GM12878 (cell line): Measurements from ENCODE around the gene MAP3K5. TPM values are rescaled to one million over a fixed set of nuclear protein-coding genes. Genes with fewer than 3 reads are reported as not detected.

Experiments
- ATAC-seq: fragments of 200-7000 bp; cut with Tn5 transposase; 3 replicates; pipeline ENCODE4 v1.9.1; 2020; ENCODE audit warnings: mild to moderate bottlenecking, moderate library complexity
- BruUV-seq: library from RNA; stranded (reverse); fragments of 400-500 nt; replicated peaks from 2 replicates; lab custom pipeline; 2021; lab: Mats Ljungman, UMichigan
- CTCF ChIA-PET: fragments of 300-600 bp; sonication (Branson Sonifier 250); formaldehyde crosslinking; extraction: SDS; loops from one replicate; lab custom pipeline; 2021; ENCODE audit warnings: inconsistent platforms; lab: Yijun Ruan, JAX
- POLR2A ChIA-PET: fragments of 350-600 bp; formaldehyde crosslinking; extraction: SDS; loops from one replicate; lab custom pipeline; 2021; ENCODE audit warnings: inconsistent platforms; lab: Charles Lee
- RAD21 ChIA-PET: fragments of 300-600 bp; sonication (Branson Sonifier 250); formaldehyde crosslinking; loops from one replicate; lab custom pipeline; 2023; ENCODE audit warnings: antibody characterized with exemption; ENCODE audit not compliant: unreplicated experiment; lab: Charles Lee
- SMC1A ChIA-PET: fragments of 300-600 bp; sonication (Branson Sonifier 250); formaldehyde crosslinking; loops from one replicate; lab custom pipeline; 2023; ENCODE audit not compliant: unreplicated experiment, uncharacterized antibody; lab: Charles Lee
- DNase-seq: peaks from one replicate; pipeline ENCODE4 v3.0.0-alpha.2; 2011; ENCODE audit warnings: low read depth, low spot score
- FAIRE-seq: peaks from 3 replicates; lab custom pipeline; 2011; peaks lifted over from hg19 to GRCh38; lab: Jason Lieb, UNC
- H2AFZ ChIP-seq: 2 replicates; pipeline ENCODE4 v1.6.0; 2011; ENCODE audit warnings: low read depth, low read length, control low read depth; ENCODE audit not compliant: control insufficient read depth
- H3K27ac ChIP-seq: 2 replicates; pipeline ENCODE4 v1.5.1; 2011; ENCODE audit warnings: control low read depth; ENCODE audit not compliant: control insufficient read depth, insufficient read depth
- H3K27me3 ChIP-seq, 2 experiments: replicated peaks in 1 of 2; 2 replicates each; pipeline versions ENCODE4 v1.6.0 to v1.6.1; 2011; ENCODE audit warnings: low read length in 1 of 2; ENCODE audit not compliant: control insufficient read depth in 2 of 2, insufficient read depth in 2 of 2
- H3K36me3 ChIP-seq, 2 experiments: 2 replicates each; pipeline ENCODE4 v1.5.1; 2011; ENCODE audit warnings: low read length in 1 of 2; ENCODE audit not compliant: control insufficient read depth in 2 of 2, insufficient read depth in 2 of 2
- H3K4me1 ChIP-seq: 2 replicates; pipeline ENCODE4 v1.6.1; 2011; ENCODE audit warnings: mild to moderate bottlenecking, low read length, moderate library complexity, mixed read lengths; ENCODE audit not compliant: control insufficient read depth, insufficient read depth
- H3K4me2 ChIP-seq: 2 replicates; pipeline ENCODE4 v1.6.0; 2011; ENCODE audit warnings: control low read depth; ENCODE audit not compliant: control insufficient read depth, insufficient read depth
- H3K4me3 ChIP-seq: fragments of 200-600 bp; sonication (generic); 2 replicates; pipeline ENCODE4 v1.5.1; 2016
- H3K79me2 ChIP-seq: 2 replicates; pipeline ENCODE4 v1.6.0; 2011; ENCODE audit warnings: low read length; ENCODE audit not compliant: control insufficient read depth, insufficient read depth
- H3K9ac ChIP-seq: 2 replicates; pipeline ENCODE4 v1.8.0; 2011; ENCODE audit warnings: low read length, control low read depth, mixed read lengths; ENCODE audit not compliant: control insufficient read depth, insufficient read depth
- H3K9me3 ChIP-seq: replicated peaks from 3 replicates; pipeline ENCODE4 v1.5.1; 2011; ENCODE audit warnings: mild to moderate bottlenecking, low read length; ENCODE audit not compliant: control insufficient read depth, insufficient read depth
- H4K20me1 ChIP-seq: 2 replicates; pipeline ENCODE4 v1.6.0; 2011; ENCODE audit not compliant: control insufficient read depth, insufficient read depth
- ATF7 ChIP-seq: fragments of 450-650 bp; IDR thresholded peaks from 2 replicates; pipeline ENCODE4 v1.6.1; 2016; ENCODE audit warnings: low read depth, mild to moderate bottlenecking
- CBX5 ChIP-seq: sonication (generic); IDR thresholded peaks from 2 replicates; pipeline ENCODE4 v1.6.1; 2016; ENCODE audit warnings: low read depth, moderate library complexity, mild to moderate bottlenecking, inconsistent platforms
- DPF2 ChIP-seq: fragments of 450-650 bp; IDR thresholded peaks from 2 replicates; pipeline ENCODE4 v1.6.1; 2017; ENCODE audit warnings: mild to moderate bottlenecking
- HCFC1 ChIP-seq: fragments of 150-350 bp; IDR thresholded peaks from 2 replicates; pipeline ENCODE4 v1.6.1; 2014; ENCODE audit warnings: low read length
- MXI1 ChIP-seq: fragments of 150-350 bp; IDR thresholded peaks from 2 replicates; pipeline ENCODE4 v1.6.1; 2011; ENCODE audit warnings: low read depth, mild to moderate bottlenecking, inconsistent platforms, low read length, improper control_type of control experiment
- NBN ChIP-seq: fragments of 450-650 bp; IDR thresholded peaks from 2 replicates; pipeline ENCODE4 v1.6.1; 2016
- NR2F1 ChIP-seq: fragments of 450-650 bp; conservative IDR thresholded peaks from 2 replicates; pipeline ENCODE4 v1.6.1; 2017; ENCODE audit warnings: mild to moderate bottlenecking
- POLR2AphosphoS5 ChIP-seq: IDR thresholded peaks from 2 replicates; pipeline ENCODE4 v1.6.1; 2011; ENCODE audit warnings: mild to moderate bottlenecking, low read length, inconsistent platforms
- SUPT20H ChIP-seq: IDR thresholded peaks from 2 replicates; pipeline ENCODE4 v1.6.1; 2011; ENCODE audit warnings: low read depth, mild to moderate bottlenecking, low read length, moderate library complexity, borderline replicate concordance; ENCODE audit not compliant: control insufficient read depth
- YBX1 ChIP-seq: fragments of 450-650 bp; IDR thresholded peaks from 2 replicates; pipeline ENCODE4 v1.6.1; 2016; ENCODE audit warnings: antibody characterized with exemption
- ZNF207 ChIP-seq: fragments of 450-650 bp; IDR thresholded peaks from 2 replicates; pipeline ENCODE4 v1.6.1; 2014; ENCODE audit warnings: antibody characterized with exemption, mild to moderate bottlenecking, borderline replicate concordance
- WGBS: methylation state at CpG from one replicate; pipeline ENCODE4 v1.1.6; 2016; ENCODE audit warnings: low lambda C conversion rate; ENCODE audit not compliant: insufficient replicate concordance, insufficient coverage; ENCODE audit errors: missing lambda C conversion rate; 5-methylcytosine and 5-hydroxymethylcytosine counted together
- in situ Hi-C: fragments of 300-500 bp; cut with MboI; formaldehyde crosslinking; loops from 9 replicates; pipeline ENCODE4 v1.14.3; 2018; ENCODE audit warnings: mixed read lengths
- intact Hi-C: fragments of 100-400 bp; cut with micrococcal nuclease; formaldehyde crosslinking; loops from one replicate; pipeline ENCODE4 v1.14.2; 2022; ENCODE audit not compliant: unreplicated experiment
- polyA plus RNA-seq, 11 experiments: library from polyadenylated mRNA; depleted of rRNA in 4 of 11; unstranded in 6 of 11; stranded (reverse) in 5 of 11; fragments of >200 nt; fragmentation: Nextera tagmentation in 4 of 11; fragmentation: Illumina TruSeq in 1 of 11; extraction: Ambion mirVana in 4 of 11; extraction: Trizol in 1 of 11; gene quantifications; 1 replicate in 1 of 11; 2 replicates in 10 of 11; pipeline versions ENCODE4 v1.2.1 to v1.2.3, GENCODE V29; 2011 to 2016; ENCODE audit warnings: inconsistent platforms in 2 of 11, missing spikeins in 2 of 11, low read depth in 1 of 11
- total RNA-seq, 4 experiments: library from RNA; depleted of rRNA in 3 of 4; stranded (reverse); fragments of >200 nt in 3 of 4; fragmentation: Illumina TruSeq in 1 of 4; extraction: Trizol in 1 of 4; gene quantifications; 2 replicates each; pipeline versions ENCODE4 v1.2.1 to v1.2.3, GENCODE V29; 2013 to 2021
- TF ChIP-seq, protein P1 (sequence below): fragments of 450-650 bp; conservative IDR thresholded peaks from 2 replicates; pipeline ENCODE4 v1.6.1; 2017; ENCODE audit warnings: mild to moderate bottlenecking, moderate library complexity
- TF ChIP-seq, protein P2 (sequence below): IDR thresholded peaks from 2 replicates; pipeline ENCODE4 v1.6.1; 2012; ENCODE audit warnings: low read depth, low read length, improper control_type of control experiment
- TF ChIP-seq, protein P3 (sequence below): fragments of 450-650 bp; IDR thresholded peaks from 2 replicates; pipeline ENCODE4 v1.6.1; 2017; ENCODE audit warnings: mild to moderate bottlenecking, low read depth, inconsistent platforms; ENCODE audit not compliant: poor library complexity, severe bottlenecking
- TF ChIP-seq, protein P4 (sequence below): fragments of 450-650 bp; IDR thresholded peaks from 2 replicates; pipeline ENCODE4 v1.6.1; 2017; ENCODE audit warnings: mild to moderate bottlenecking, moderate library complexity

MAP3K5 gene
- total and polyA plus RNA-seq, 10 of the 15 experiments (the other 5 are each of a cell fraction or from before 2014, with no cell fraction given) = 5.4 to 34.3 (median 26.4) TPM

DNA sequence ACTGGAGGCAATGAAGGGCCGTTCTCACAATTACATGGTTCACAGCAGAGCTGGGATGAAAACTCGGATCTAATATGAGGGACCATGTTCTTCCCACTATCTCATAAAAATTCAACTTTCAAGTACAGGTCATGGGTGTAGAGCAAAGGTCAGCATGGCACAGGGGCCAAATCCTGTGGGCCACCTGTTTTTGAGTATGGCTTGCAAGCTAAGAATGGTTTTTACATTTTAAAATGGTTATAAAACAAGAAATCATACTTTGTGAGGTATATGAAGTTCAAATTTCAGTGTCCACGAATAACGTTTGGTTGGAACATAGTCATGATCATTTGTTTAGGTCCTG, 4.6 kb downstream of the MAP3K5 start:
- FAIRE-seq = no peak
- BruUV-seq = no TSS peak
- peaks cover 99% of the 10 kb centered on the region for H3K79me2 ChIP-seq
- no peaks in the 10 kb centered on the region for H4K20me1 ChIP-seq
- ATAC-seq = no peak
- H3K4me2 ChIP-seq = peak overlapping the region; percentile 92
- ChIA-PET CTCF (interaction anchor here (0.6 to 9.8 kb wide), 12 partner anchors 12 to 730 kb away, joined by 3 to 411 read pairs (median 8); no protein-coding TSS in a partner anchor), POLR2A (interaction anchor here (1.5 to 10.1 kb wide), 6 partner anchors 15 to 143 kb away, joined by 7 to 265 read pairs (median 109); no protein-coding TSS in a partner anchor), RAD21 (interaction anchor here (0.5 to 12.6 kb wide), 12 partner anchors 15 to 498 kb away, joined by 3 to 405 read pairs (median 6); partner anchors contain the start of gene BCLAF1), SMC1A (interaction anchor here (0.8 to 13.3 kb wide), 14 partner anchors 14 to 603 kb away, joined by 3 to 446 read pairs (median 8); no protein-coding TSS in a partner anchor)
- intact Hi-C loops (loop anchor here (1.0 kb wide), 1 partner anchor 23 kb away; no protein-coding TSS in a partner anchor), in situ Hi-C loops (loop anchor here (5.0 kb wide), 1 partner anchor 70 kb away; no protein-coding TSS in a partner anchor)
- peak overlapping the region; percentile 98 for H3K27ac ChIP-seq
- peak overlapping the region; percentile 71 for H3K4me3 ChIP-seq
- WGBS = 44% methylated on average over 4 of the region's 4 CpGs
- H3K36me3 ChIP-seq = peaks cover 2 to 17% of the 10 kb centered on the region in 2 experiments; a peak in 3 of 4 replicates
- peaks cover 22% of the 10 kb centered on the region for H3K4me1 ChIP-seq
- peak overlapping the region; percentile 76 for H3K9ac ChIP-seq
- no peaks in the 10 kb centered on the region for H3K9me3 ChIP-seq
- DNase-seq = no peak
- H3K27me3 ChIP-seq = no peaks in the 10 kb centered on the region
- H2AFZ ChIP-seq = no peak overlapping the region
- TF ChIP-seq MXI1 (no peak), ZNF207 (no peak), CBX5 (no peak), POLR2AphosphoS5 (0 out of 2 replicates have a peak, but pooled peaks have one; percentile 15), DPF2 (no peak), HCFC1 (no peak), NR2F1 (peak; percentile 79; the same call in 1 of the 2 replicates), SUPT20H (no peak), YBX1 (no peak), NBN (no peak), ATF7 (no peak)
- TF ChIP-seq, protein P1, sequence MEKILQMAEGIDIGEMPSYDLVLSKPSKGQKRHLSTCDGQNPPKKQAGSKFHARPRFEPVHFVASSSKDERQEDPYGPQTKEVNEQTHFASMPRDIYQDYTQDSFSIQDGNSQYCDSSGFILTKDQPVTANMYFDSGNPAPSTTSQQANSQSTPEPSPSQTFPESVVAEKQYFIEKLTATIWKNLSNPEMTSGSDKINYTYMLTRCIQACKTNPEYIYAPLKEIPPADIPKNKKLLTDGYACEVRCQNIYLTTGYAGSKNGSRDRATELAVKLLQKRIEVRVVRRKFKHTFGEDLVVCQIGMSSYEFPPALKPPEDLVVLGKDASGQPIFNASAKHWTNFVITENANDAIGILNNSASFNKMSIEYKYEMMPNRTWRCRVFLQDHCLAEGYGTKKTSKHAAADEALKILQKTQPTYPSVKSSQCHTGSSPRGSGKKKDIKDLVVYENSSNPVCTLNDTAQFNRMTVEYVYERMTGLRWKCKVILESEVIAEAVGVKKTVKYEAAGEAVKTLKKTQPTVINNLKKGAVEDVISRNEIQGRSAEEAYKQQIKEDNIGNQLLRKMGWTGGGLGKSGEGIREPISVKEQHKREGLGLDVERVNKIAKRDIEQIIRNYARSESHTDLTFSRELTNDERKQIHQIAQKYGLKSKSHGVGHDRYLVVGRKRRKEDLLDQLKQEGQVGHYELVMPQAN = 0 out of 2 replicates have a peak, but pooled peaks have one; percentile 26
- TF ChIP-seq, protein P2, sequence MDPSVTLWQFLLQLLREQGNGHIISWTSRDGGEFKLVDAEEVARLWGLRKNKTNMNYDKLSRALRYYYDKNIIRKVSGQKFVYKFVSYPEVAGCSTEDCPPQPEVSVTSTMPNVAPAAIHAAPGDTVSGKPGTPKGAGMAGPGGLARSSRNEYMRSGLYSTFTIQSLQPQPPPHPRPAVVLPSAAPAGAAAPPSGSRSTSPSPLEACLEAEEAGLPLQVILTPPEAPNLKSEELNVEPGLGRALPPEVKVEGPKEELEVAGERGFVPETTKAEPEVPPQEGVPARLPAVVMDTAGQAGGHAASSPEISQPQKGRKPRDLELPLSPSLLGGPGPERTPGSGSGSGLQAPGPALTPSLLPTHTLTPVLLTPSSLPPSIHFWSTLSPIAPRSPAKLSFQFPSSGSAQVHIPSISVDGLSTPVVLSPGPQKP = no peak
- TF ChIP-seq, protein P3, sequence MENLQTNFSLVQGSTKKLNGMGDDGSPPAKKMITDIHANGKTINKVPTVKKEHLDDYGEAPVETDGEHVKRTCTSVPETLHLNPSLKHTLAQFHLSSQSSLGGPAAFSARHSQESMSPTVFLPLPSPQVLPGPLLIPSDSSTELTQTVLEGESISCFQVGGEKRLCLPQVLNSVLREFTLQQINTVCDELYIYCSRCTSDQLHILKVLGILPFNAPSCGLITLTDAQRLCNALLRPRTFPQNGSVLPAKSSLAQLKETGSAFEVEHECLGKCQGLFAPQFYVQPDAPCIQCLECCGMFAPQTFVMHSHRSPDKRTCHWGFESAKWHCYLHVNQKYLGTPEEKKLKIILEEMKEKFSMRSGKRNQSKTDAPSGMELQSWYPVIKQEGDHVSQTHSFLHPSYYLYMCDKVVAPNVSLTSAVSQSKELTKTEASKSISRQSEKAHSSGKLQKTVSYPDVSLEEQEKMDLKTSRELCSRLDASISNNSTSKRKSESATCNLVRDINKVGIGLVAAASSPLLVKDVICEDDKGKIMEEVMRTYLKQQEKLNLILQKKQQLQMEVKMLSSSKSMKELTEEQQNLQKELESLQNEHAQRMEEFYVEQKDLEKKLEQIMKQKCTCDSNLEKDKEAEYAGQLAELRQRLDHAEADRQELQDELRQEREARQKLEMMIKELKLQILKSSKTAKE = peak; percentile 37
- TF ChIP-seq, protein P4, sequence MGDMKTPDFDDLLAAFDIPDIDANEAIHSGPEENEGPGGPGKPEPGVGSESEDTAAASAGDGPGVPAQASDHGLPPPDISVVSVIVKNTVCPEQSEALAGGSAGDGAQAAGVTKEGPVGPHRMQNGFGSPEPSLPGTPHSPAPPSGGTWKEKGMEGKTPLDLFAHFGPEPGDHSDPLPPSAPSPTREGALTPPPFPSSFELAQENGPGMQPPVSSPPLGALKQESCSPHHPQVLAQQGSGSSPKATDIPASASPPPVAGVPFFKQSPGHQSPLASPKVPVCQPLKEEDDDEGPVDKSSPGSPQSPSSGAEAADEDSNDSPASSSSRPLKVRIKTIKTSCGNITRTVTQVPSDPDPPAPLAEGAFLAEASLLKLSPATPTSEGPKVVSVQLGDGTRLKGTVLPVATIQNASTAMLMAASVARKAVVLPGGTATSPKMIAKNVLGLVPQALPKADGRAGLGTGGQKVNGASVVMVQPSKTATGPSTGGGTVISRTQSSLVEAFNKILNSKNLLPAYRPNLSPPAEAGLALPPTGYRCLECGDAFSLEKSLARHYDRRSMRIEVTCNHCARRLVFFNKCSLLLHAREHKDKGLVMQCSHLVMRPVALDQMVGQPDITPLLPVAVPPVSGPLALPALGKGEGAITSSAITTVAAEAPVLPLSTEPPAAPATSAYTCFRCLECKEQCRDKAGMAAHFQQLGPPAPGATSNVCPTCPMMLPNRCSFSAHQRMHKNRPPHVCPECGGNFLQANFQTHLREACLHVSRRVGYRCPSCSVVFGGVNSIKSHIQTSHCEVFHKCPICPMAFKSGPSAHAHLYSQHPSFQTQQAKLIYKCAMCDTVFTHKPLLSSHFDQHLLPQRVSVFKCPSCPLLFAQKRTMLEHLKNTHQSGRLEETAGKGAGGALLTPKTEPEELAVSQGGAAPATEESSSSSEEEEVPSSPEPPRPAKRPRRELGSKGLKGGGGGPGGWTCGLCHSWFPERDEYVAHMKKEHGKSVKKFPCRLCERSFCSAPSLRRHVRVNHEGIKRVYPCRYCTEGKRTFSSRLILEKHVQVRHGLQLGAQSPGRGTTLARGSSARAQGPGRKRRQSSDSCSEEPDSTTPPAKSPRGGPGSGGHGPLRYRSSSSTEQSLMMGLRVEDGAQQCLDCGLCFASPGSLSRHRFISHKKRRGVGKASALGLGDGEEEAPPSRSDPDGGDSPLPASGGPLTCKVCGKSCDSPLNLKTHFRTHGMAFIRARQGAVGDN = peak; percentile 63; the same call in 1 of the 2 replicates
